VCaP (cell line): ENCODE measurements around the gene MYBPC2.

Experiments used
- H3K27ac ChIP-seq: fragments of 450-650 bp; 2 replicates; pipeline ENCODE4 v1.5.1; 2017
- CTCF ChIP-seq: fragments of 450-650 bp; conservative IDR thresholded peaks from 2 replicates; pipeline ENCODE4 v1.5.1; 2017; ENCODE audit warnings: mild to moderate bottlenecking, moderate library complexity

MYBPC2 gene

GRCh38 chr19:50500753-50501151 lies 68.1 kb downstream of the MYBPC2 start:
- H3K27ac ChIP-seq: no peak overlapping the region
- no peak for TF ChIP-seq CTCF

- no peak for TF ChIP-seq CTCF
- no peak overlapping the region for H3K27ac ChIP-seq
Observed at GRCh38 chr19:50501186-50501567, 68.5 kb downstream of the MYBPC2 start.

GRCh38 chr19:50501568-50502475 lies 69.1 kb downstream of the MYBPC2 start:
- TF ChIP-seq CTCF: no peak
- H3K27ac ChIP-seq: no peak overlapping the region

GRCh38 chr19:50505856-50506611 lies 73.3 kb downstream of the MYBPC2 start:
- TF ChIP-seq CTCF: no peak
- H3K27ac ChIP-seq: no peak overlapping the region

- TF ChIP-seq CTCF: no peak
Observed at GRCh38 chr19:50506700-50507099, 74.0 kb downstream of the MYBPC2 start.

GRCh38 chr19:50507376-50507775 lies 74.7 kb downstream of the MYBPC2 start:
- H3K27ac ChIP-seq: no peak overlapping the region
- TF ChIP-seq CTCF: no peak

More at GRCh38 chr19:50506700-50507099, 74.0 kb downstream of the MYBPC2 start:
- no peak overlapping the region for H3K27ac ChIP-seq

GRCh38 chr19:50508843-50509190 lies 76.1 kb downstream of the MYBPC2 start:
- no peak for TF ChIP-seq CTCF
- no peak overlapping the region for H3K27ac ChIP-seq
